Endodermal cell (in vitro differentiated cells): ENCODE data around the gene CLDN6. TPM values are rescaled to one million over a fixed set of nuclear protein-coding genes. Genes with fewer than 3 reads are reported as not detected.
A peak's percentile ranks its signal among the peaks of the same experiment; 100 is the strongest.

ENCODE experiments used
- DNase-seq: peaks from one replicate; pipeline ENCODE4 v3.0.0-alpha.2; 2017
- H3K27ac ChIP-seq: 2 replicates; pipeline ENCODE4 v1.5.1; 2013; ENCODE audit warnings: mild to moderate bottlenecking, low read depth, low read length, moderate library complexity
- H3K27me3 ChIP-seq: 2 replicates; pipeline ENCODE4 v1.6.1; 2013; ENCODE audit warnings: mild to moderate bottlenecking, low read length, moderate library complexity; ENCODE audit not compliant: insufficient read depth, control insufficient read depth, poor library complexity, severe bottlenecking
- H3K36me3 ChIP-seq: 2 replicates; pipeline ENCODE4 v1.7.0; 2013; ENCODE audit warnings: mild to moderate bottlenecking, low read length, moderate library complexity; ENCODE audit not compliant: control insufficient read depth, insufficient read depth
- H3K4me1 ChIP-seq: one replicate; pipeline ENCODE4 v1.7.0; 2013; ENCODE audit warnings: low read length; ENCODE audit not compliant: control insufficient read depth, insufficient read depth
- H3K4me3 ChIP-seq: 2 replicates; pipeline ENCODE4 v1.5.1; 2013; ENCODE audit warnings: mild to moderate bottlenecking, low read length, moderate library complexity
- H3K9ac ChIP-seq: 2 replicates; pipeline ENCODE4 v1.6.1; 2013; ENCODE audit warnings: mild to moderate bottlenecking, low read length, moderate library complexity; ENCODE audit not compliant: poor library complexity, severe bottlenecking; ENCODE audit errors: extremely low read depth
- H3K9me3 ChIP-seq: 2 replicates; pipeline ENCODE4 v1.6.1; 2013; ENCODE audit warnings: mild to moderate bottlenecking, low read length, moderate library complexity; ENCODE audit not compliant: control insufficient read depth
- H3K27ac Mint-ChIP-seq: 2 replicates; pipeline ENCODE4 v1.8.0; 2020; ENCODE audit warnings: mixed read lengths
- H3K27me3 Mint-ChIP-seq: 2 replicates; pipeline ENCODE4 v1.8.0; 2021; ENCODE audit warnings: mild to moderate bottlenecking, mixed read lengths; ENCODE audit not compliant: insufficient read depth
- H3K36me3 Mint-ChIP-seq: 2 replicates; pipeline ENCODE4 v1.8.0; 2020; ENCODE audit warnings: low read depth, mixed read lengths
- H3K4me1 Mint-ChIP-seq: 2 replicates; pipeline ENCODE4 v1.8.0; 2020; ENCODE audit warnings: mixed read lengths
- H3K4me3 Mint-ChIP-seq: 2 replicates; pipeline ENCODE4 v1.8.0; 2020; ENCODE audit warnings: mild to moderate bottlenecking, moderate library complexity, mixed read lengths
- H3K9me3 Mint-ChIP-seq: 2 replicates; pipeline ENCODE4 v1.8.0; 2020; ENCODE audit warnings: mild to moderate bottlenecking, mixed read lengths
- WGBS, 2 experiments: methylation state at CpG; one replicate each; pipeline versions ENCODE4 v1.1.5 to v1.1.7; 2013; ENCODE audit warnings: missing lambda C conversion rate in 2 of 2, mixed read lengths in 1 of 2; ENCODE audit not compliant: insufficient coverage in 1 of 2, insufficient read length in 1 of 2; 5-methylcytosine and 5-hydroxymethylcytosine counted together
- total RNA-seq, 2 donors: library from RNA; stranded (reverse); fragmentation: NEBNext Ultra II Directional in 1 of 2; extraction: Animal tissue kit (Norgen Biotek cat#: 25700) in 1 of 2; gene quantifications; 2 replicates in 1 of 2; 3 replicates in 1 of 2; pipeline ENCODE4 v1.2.1, GENCODE V29; 2021
- TF ChIP-seq, protein P1 (sequence below): fragments of 200-600 bp; sonication (generic); conservative IDR thresholded peaks from 2 replicates; pipeline ENCODE4 v1.5.0; 2021; ENCODE audit warnings: antibody characterized with exemption, mild to moderate bottlenecking

CLDN6 gene
- total RNA-seq, 2 donors from 2014 or later = 404 to 572 TPM

DNA sequence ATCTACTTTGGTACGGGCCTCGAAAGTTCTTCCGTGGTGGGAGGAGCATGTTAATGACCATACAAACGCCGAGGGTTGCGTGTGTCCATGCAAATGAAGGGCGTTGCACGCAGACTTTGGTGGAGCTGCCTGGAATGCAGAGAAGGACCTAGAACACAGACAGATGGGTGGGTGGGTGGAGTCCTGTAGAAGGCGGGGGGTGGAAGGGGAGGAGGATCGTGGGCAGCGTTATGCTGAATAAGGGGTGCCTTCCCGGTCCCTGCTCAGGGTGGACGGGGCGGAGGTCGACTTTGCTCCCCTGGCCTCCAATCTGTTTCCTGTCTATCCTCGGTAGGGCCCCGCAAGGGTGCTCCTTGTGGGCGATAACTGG is 49.6 kb downstream of the CLDN6 start:
- 49 to 58% methylated on average over 16 to 18 of the region's 18 CpGs for WGBS, 2 experiments
- Histone ChIP-seq H3K27ac (no peak overlapping the region), H3K4me3 (peak overlapping the region; percentile 80)

DNA sequence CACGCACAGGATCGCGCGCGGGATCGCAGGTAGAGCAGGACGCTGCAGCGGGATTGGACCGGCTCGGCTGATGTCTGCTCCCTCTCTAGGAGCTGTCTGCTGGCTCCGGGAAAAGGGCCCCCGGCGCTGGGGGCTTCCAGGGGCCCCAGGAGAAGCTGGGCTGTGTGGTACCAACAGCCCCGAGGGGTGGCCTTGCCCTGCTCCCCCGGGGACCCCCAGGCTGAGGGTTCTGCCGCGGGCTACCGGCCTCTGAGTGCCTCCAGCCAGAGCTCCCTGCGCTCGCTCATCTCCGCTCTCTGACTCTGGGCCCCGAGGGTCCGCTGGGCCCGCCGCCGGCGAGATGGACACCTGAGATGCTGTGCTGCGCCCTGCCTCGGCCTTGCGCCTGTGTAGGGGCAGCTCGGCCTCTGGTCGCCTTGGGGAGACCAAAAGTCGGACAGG is 50.2 kb downstream of the CLDN6 start:
- H3K4me3 ChIP-seq = no peak overlapping the region
- WGBS, 2 experiments = 94 to 98% methylated on average over 25 to 33 of the region's 33 CpGs

More for the DNA sequence above, 49.6 kb downstream of the CLDN6 start:
- TF ChIP-seq, protein P1, sequence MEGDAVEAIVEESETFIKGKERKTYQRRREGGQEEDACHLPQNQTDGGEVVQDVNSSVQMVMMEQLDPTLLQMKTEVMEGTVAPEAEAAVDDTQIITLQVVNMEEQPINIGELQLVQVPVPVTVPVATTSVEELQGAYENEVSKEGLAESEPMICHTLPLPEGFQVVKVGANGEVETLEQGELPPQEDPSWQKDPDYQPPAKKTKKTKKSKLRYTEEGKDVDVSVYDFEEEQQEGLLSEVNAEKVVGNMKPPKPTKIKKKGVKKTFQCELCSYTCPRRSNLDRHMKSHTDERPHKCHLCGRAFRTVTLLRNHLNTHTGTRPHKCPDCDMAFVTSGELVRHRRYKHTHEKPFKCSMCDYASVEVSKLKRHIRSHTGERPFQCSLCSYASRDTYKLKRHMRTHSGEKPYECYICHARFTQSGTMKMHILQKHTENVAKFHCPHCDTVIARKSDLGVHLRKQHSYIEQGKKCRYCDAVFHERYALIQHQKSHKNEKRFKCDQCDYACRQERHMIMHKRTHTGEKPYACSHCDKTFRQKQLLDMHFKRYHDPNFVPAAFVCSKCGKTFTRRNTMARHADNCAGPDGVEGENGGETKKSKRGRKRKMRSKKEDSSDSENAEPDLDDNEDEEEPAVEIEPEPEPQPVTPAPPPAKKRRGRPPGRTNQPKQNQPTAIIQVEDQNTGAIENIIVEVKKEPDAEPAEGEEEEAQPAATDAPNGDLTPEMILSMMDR = no peak
- Histone ChIP-seq H3K27me3 (no peaks in the 10 kb centered on the region), H3K4me1 (peaks cover 14% of the 10 kb centered on the region), H3K9me3 (no peaks in the 10 kb centered on the region), H3K9ac (no peak overlapping the region), H3K36me3 (no peaks in the 10 kb centered on the region)
- DNase-seq = no peak
- H3K4me3 Mint-ChIP-seq = peak overlapping the region; percentile 64
- H3K9me3 Mint-ChIP-seq = no peaks in the 10 kb centered on the region
- H3K27me3 Mint-ChIP-seq = peaks cover 40% of the 10 kb centered on the region
- peaks cover 6% of the 10 kb centered on the region for H3K4me1 Mint-ChIP-seq
- H3K36me3 Mint-ChIP-seq = peaks cover 14% of the 10 kb centered on the region
- no peak overlapping the region for H3K27ac Mint-ChIP-seq

DNA sequence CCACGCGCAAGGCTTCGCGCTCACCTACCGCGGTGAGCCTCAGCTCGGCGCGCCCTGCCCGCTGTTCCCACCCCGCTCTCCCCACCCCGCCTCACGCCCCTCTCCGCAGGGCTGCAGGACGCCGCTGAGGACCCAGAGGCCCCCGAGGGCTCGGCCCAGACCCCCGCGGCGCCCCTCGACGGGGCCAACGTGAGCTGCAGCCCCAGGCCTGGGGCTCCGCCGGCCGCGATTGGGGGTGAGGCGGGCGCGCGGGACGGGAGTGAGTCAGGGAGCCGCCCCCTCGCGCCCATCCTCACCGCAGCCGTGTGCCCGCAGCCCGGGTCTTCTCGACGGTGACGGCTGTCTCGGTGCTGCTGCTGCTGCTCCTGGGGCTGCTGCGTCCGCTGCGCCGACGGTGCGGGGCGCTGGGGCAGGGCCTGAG is 50.8 kb downstream of the CLDN6 start:
- no peak overlapping the region for H3K27ac Mint-ChIP-seq
- Histone ChIP-seq H3K4me3 (no peak overlapping the region), H3K9ac (no peak overlapping the region), H3K27me3 (peaks cover 4% of the 10 kb centered on the region), H3K9me3 (no peaks in the 10 kb centered on the region), H3K36me3 (no peaks in the 10 kb centered on the region), H3K27ac (no peak overlapping the region), H3K4me1 (peaks cover 14% of the 10 kb centered on the region)
- peaks cover 47% of the 10 kb centered on the region for H3K27me3 Mint-ChIP-seq
- H3K4me1 Mint-ChIP-seq = peaks cover 6% of the 10 kb centered on the region
- H3K36me3 Mint-ChIP-seq = peaks cover 8% of the 10 kb centered on the region
- TF ChIP-seq, protein P1 = no peak
- H3K9me3 Mint-ChIP-seq = no peaks in the 10 kb centered on the region
- H3K4me3 Mint-ChIP-seq = no peak overlapping the region
- WGBS, 2 experiments = 92 to 95% methylated on average over 22 to 51 of the region's 51 CpGs
- no peak for DNase-seq

More for the DNA sequence above, 50.2 kb downstream of the CLDN6 start:
- H3K36me3 ChIP-seq = no peaks in the 10 kb centered on the region
- Mint-ChIP-seq H3K27me3 (peaks cover 43% of the 10 kb centered on the region), H3K9me3 (no peaks in the 10 kb centered on the region), H3K27ac (no peak overlapping the region), H3K4me1 (peaks cover 6% of the 10 kb centered on the region), H3K4me3 (no peak overlapping the region), H3K36me3 (peaks cover 13% of the 10 kb centered on the region)
- no peak overlapping the region for H3K9ac ChIP-seq
- TF ChIP-seq, protein P1 = no peak
- no peaks in the 10 kb centered on the region for H3K9me3 ChIP-seq
- peaks cover 4% of the 10 kb centered on the region for H3K27me3 ChIP-seq
- H3K4me1 ChIP-seq = peaks cover 14% of the 10 kb centered on the region
- no peak for DNase-seq
- no peak overlapping the region for H3K27ac ChIP-seq
